K562 (cell line): ENCODE measurements around the gene CDX1.
A peak's percentile ranks its signal among the peaks of the same experiment; 100 is the strongest.

Source experiments
- CEBPZ ChIP-seq: fragments of 150-350 bp; IDR thresholded peaks from 2 replicates; pipeline ENCODE4 v1.6.1; 2014; ENCODE audit warnings: low read depth, mild to moderate bottlenecking, low read length, borderline replicate concordance
- E2F4 ChIP-seq: sonication (generic); formaldehyde crosslinking; IDR thresholded peaks from 2 replicates; pipeline ENCODE4 v1.8.0; 2022; ENCODE audit warnings: mild to moderate bottlenecking, low read depth, missing genetic modification reagents
- HNRNPLL ChIP-seq: fragments of 200-400 bp; formaldehyde crosslinking; IDR thresholded peaks from 2 replicates; pipeline ENCODE4 v1.6.1; 2017; ENCODE audit warnings: low read length, low read depth, mild to moderate bottlenecking; ENCODE audit not compliant: poor library complexity, severe bottlenecking
- KDM1A ChIP-seq, 2 experiments: fragments of 450-650 bp; IDR thresholded peaks; 2 replicates each; pipeline ENCODE4 v1.6.1; 2016; ENCODE audit warnings: mild to moderate bottlenecking in 2 of 2
- MEF2A ChIP-seq: IDR thresholded peaks from 2 replicates; pipeline ENCODE4 v1.6.1; 2011; ENCODE audit warnings: low read depth, mild to moderate bottlenecking, low read length, moderate library complexity; ENCODE audit not compliant: control insufficient read depth
- RAD21 ChIP-seq, 2 experiments: fragments of 250-450 bp in 1 of 2; fragments of 450-650 bp in 1 of 2; sonication (Bioruptor Pico) in 1 of 2; formaldehyde crosslinking in 1 of 2; IDR thresholded peaks in 1 of 2; conservative IDR thresholded peaks in 1 of 2; 2 replicates each; pipeline versions ENCODE4 v1.4.0 to v1.8.0; 2020 to 2022; ENCODE audit warnings: mild to moderate bottlenecking in 2 of 2, moderate library complexity in 1 of 2
- TCF7L2 ChIP-seq: fragments of 150-350 bp; IDR thresholded peaks from 2 replicates; pipeline ENCODE4 v1.6.1; 2016; ENCODE audit warnings: low read depth, mild to moderate bottlenecking, low read length, moderate library complexity
- ZEB2 ChIP-seq: fragments of 450-650 bp; IDR thresholded peaks from 2 replicates; pipeline ENCODE4 v1.6.1; 2016
- ZSCAN29 ChIP-seq: fragments of 450-650 bp; IDR thresholded peaks from 2 replicates; pipeline ENCODE4 v1.6.1; 2017
- TF ChIP-seq, protein P1 (sequence below), 3 experiments: IDR thresholded peaks in 2 of 3; conservative IDR thresholded peaks in 1 of 3; 2 replicates each; pipeline ENCODE4 v1.5.1; 2011 to 2012; ENCODE audit warnings: low read length in 3 of 3, mild to moderate bottlenecking in 3 of 3, control low read depth in 2 of 3, improper control_type of control experiment in 1 of 3, inconsistent platforms in 1 of 3, low read depth in 1 of 3, mixed read lengths in 1 of 3, moderate library complexity in 1 of 3; ENCODE audit not compliant: insufficient read depth in 2 of 3
- TF ChIP-seq, protein P2 (sequence below): sonication (generic); formaldehyde crosslinking; IDR thresholded peaks from 2 replicates; pipeline ENCODE4 v1.8.0; 2023; ENCODE audit warnings: missing genetic modification reagents, mild to moderate bottlenecking, borderline replicate concordance

- TF ChIP-seq, protein P1, sequence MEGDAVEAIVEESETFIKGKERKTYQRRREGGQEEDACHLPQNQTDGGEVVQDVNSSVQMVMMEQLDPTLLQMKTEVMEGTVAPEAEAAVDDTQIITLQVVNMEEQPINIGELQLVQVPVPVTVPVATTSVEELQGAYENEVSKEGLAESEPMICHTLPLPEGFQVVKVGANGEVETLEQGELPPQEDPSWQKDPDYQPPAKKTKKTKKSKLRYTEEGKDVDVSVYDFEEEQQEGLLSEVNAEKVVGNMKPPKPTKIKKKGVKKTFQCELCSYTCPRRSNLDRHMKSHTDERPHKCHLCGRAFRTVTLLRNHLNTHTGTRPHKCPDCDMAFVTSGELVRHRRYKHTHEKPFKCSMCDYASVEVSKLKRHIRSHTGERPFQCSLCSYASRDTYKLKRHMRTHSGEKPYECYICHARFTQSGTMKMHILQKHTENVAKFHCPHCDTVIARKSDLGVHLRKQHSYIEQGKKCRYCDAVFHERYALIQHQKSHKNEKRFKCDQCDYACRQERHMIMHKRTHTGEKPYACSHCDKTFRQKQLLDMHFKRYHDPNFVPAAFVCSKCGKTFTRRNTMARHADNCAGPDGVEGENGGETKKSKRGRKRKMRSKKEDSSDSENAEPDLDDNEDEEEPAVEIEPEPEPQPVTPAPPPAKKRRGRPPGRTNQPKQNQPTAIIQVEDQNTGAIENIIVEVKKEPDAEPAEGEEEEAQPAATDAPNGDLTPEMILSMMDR (IDR thresholded peaks at IDR 0.05 in 2 of 3, conservative IDR thresholded peaks at IDR 0.05 in 1 of 3; ENCODE audit: insufficient read depth in 2 of 3, low read depth in 1 of 3, low read length in 3 of 3) = 0 out of 6 replicates have a peak, but pooled peaks of 1 of the 3 experiments have one; percentile 3
- no peak for TF ChIP-seq ZSCAN29
- no peak for TF ChIP-seq CEBPZ
- no peak for TF ChIP-seq TCF7L2
- TF ChIP-seq KDM1A (IDR thresholded peaks at IDR 0.05) = no peak
- TF ChIP-seq HNRNPLL = no peak
- TF ChIP-seq ZEB2 = no peak
- TF ChIP-seq MEF2A = no peak
- no peak for TF ChIP-seq RAD21 (CRISPR knock-in tag; conservative IDR thresholded peaks at IDR 0.05 in 1 of 2, IDR thresholded peaks at IDR 0.05 in 1 of 2)
- TF ChIP-seq E2F4 (CRISPR knock-in tag) = no peak
- TF ChIP-seq, protein P2, sequence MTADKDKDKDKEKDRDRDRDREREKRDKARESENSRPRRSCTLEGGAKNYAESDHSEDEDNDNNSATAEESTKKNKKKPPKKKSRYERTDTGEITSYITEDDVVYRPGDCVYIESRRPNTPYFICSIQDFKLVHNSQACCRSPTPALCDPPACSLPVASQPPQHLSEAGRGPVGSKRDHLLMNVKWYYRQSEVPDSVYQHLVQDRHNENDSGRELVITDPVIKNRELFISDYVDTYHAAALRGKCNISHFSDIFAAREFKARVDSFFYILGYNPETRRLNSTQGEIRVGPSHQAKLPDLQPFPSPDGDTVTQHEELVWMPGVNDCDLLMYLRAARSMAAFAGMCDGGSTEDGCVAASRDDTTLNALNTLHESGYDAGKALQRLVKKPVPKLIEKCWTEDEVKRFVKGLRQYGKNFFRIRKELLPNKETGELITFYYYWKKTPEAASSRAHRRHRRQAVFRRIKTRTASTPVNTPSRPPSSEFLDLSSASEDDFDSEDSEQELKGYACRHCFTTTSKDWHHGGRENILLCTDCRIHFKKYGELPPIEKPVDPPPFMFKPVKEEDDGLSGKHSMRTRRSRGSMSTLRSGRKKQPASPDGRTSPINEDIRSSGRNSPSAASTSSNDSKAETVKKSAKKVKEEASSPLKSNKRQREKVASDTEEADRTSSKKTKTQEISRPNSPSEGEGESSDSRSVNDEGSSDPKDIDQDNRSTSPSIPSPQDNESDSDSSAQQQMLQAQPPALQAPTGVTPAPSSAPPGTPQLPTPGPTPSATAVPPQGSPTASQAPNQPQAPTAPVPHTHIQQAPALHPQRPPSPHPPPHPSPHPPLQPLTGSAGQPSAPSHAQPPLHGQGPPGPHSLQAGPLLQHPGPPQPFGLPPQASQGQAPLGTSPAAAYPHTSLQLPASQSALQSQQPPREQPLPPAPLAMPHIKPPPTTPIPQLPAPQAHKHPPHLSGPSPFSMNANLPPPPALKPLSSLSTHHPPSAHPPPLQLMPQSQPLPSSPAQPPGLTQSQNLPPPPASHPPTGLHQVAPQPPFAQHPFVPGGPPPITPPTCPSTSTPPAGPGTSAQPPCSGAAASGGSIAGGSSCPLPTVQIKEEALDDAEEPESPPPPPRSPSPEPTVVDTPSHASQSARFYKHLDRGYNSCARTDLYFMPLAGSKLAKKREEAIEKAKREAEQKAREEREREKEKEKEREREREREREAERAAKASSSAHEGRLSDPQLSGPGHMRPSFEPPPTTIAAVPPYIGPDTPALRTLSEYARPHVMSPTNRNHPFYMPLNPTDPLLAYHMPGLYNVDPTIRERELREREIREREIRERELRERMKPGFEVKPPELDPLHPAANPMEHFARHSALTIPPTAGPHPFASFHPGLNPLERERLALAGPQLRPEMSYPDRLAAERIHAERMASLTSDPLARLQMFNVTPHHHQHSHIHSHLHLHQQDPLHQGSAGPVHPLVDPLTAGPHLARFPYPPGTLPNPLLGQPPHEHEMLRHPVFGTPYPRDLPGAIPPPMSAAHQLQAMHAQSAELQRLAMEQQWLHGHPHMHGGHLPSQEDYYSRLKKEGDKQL (CRISPR knock-in tag) = no peak
Measured at GRCh38 chr5:150206098-150206778, 39.7 kb downstream of the CDX1 start.
